Measurements from ENCODE around the gene C3orf70.

DNA sequence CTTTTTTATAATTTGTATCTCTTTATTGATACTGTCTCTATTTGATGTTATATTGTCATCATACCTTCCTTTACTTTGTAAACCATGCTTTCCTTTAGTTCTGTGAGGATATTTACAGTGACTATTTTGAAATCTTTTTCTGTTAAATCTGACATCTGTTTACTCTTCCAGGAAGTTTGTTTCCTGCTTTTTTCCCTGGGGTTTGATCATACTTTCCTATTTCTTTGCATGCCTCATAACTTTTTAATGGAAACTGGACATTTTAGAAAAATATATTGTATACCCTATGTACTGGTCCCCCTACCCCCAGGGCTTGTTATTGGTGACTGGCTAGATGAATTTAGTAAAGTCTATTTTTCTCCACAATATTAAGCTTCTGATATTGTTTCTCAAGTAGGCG, 115.1 kb downstream of the C3orf70 start:
- TF ChIP-seq, protein P1, sequence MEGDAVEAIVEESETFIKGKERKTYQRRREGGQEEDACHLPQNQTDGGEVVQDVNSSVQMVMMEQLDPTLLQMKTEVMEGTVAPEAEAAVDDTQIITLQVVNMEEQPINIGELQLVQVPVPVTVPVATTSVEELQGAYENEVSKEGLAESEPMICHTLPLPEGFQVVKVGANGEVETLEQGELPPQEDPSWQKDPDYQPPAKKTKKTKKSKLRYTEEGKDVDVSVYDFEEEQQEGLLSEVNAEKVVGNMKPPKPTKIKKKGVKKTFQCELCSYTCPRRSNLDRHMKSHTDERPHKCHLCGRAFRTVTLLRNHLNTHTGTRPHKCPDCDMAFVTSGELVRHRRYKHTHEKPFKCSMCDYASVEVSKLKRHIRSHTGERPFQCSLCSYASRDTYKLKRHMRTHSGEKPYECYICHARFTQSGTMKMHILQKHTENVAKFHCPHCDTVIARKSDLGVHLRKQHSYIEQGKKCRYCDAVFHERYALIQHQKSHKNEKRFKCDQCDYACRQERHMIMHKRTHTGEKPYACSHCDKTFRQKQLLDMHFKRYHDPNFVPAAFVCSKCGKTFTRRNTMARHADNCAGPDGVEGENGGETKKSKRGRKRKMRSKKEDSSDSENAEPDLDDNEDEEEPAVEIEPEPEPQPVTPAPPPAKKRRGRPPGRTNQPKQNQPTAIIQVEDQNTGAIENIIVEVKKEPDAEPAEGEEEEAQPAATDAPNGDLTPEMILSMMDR (IDR thresholded peaks at IDR 0.05) = no peak
- no peak for TF ChIP-seq POLR2A (IDR thresholded peaks at IDR 0.05)
- TF ChIP-seq EP300 (IDR thresholded peaks at IDR 0.05) = no peak

Data from tibial nerve (tissue), 4 donors.